CD4-positive, alpha-beta memory T cell (primary cell): ENCODE measurements around the gene SLC17A7. TPM values are rescaled to one million over a fixed set of nuclear protein-coding genes. Genes with fewer than 3 reads are reported as not detected.
A peak's percentile ranks its signal among the peaks of the same experiment; 100 is the strongest.

Experiments used
- CTCF ChIA-PET: fragments of 350-600 bp; sonication (Branson Sonifier 250); formaldehyde crosslinking; loops from one replicate; lab custom pipeline; 2021; ENCODE audit warnings: inconsistent platforms; ENCODE audit not compliant: partially characterized antibody; lab: Charles Lee
- POLR2A ChIA-PET: fragments of 350-600 bp; sonication (Branson Sonifier 250); formaldehyde crosslinking; loops from one replicate; lab custom pipeline; 2021; ENCODE audit not compliant: partially characterized antibody; lab: Charles Lee
- DNase-seq, 5 donors: peaks; one replicate each; pipeline versions ENCODE4 v3.0.0 to v3.0.0-alpha.2; 2020 to 2022; ENCODE audit warnings: mixed read lengths in 1 of 5
- H3K27ac ChIP-seq: one replicate; pipeline ENCODE4 v1.7.0; 2013; ENCODE audit warnings: low read depth, low read length
- H3K27me3 ChIP-seq: 2 replicates; pipeline ENCODE4 v1.7.0; 2013; ENCODE audit warnings: mild to moderate bottlenecking, low read length, moderate library complexity; ENCODE audit not compliant: insufficient read depth
- H3K36me3 ChIP-seq: 2 replicates; pipeline ENCODE4 v1.7.0; 2013; ENCODE audit warnings: mild to moderate bottlenecking, low read length, moderate library complexity; ENCODE audit not compliant: insufficient read depth
- H3K4me1 ChIP-seq: 2 replicates; pipeline ENCODE4 v1.7.0; 2013; ENCODE audit warnings: mild to moderate bottlenecking, low read length, moderate library complexity; ENCODE audit not compliant: insufficient read depth
- H3K4me3 ChIP-seq, 2 donors: one replicate each; pipeline ENCODE4 v1.7.0; 2013; ENCODE audit warnings: low read length in 2 of 2, mild to moderate bottlenecking in 1 of 2
- H3K9me3 ChIP-seq, 2 donors: one replicate each; pipeline ENCODE4 v1.7.0; 2013; ENCODE audit warnings: low read length in 2 of 2, control low read depth in 1 of 2; ENCODE audit not compliant: control insufficient read depth in 1 of 2
- H3K27ac Mint-ChIP-seq, 7 donors: one replicate each; pipeline ENCODE4 v1.8.0; 2020 to 2021; ENCODE audit warnings: mixed read lengths in 7 of 7, mild to moderate bottlenecking in 6 of 7, inconsistent platforms in 3 of 7, moderate library complexity in 3 of 7
- H3K27me3 Mint-ChIP-seq, 2 donors: one replicate each; pipeline ENCODE4 v1.8.0; 2020 to 2021; ENCODE audit warnings: mixed read lengths in 2 of 2
- H3K36me3 Mint-ChIP-seq, 2 donors: one replicate each; pipeline ENCODE4 v1.8.0; 2020 to 2021; ENCODE audit warnings: mixed read lengths in 2 of 2, inconsistent platforms in 1 of 2, mild to moderate bottlenecking in 1 of 2
- H3K4me1 Mint-ChIP-seq, 4 donors: one replicate each; pipeline ENCODE4 v1.8.0; 2020 to 2021; ENCODE audit warnings: mixed read lengths in 4 of 4, mild to moderate bottlenecking in 1 of 4
- H3K4me3 Mint-ChIP-seq, 8 donors: one replicate each; pipeline ENCODE4 v1.8.0; 2020 to 2021; ENCODE audit warnings: mixed read lengths in 8 of 8, mild to moderate bottlenecking in 7 of 8, moderate library complexity in 6 of 8, inconsistent platforms in 3 of 8
- H3K9me3 Mint-ChIP-seq, 8 donors: one replicate each; pipeline ENCODE4 v1.8.0; 2020 to 2021; ENCODE audit warnings: mixed read lengths in 8 of 8, mild to moderate bottlenecking in 5 of 8, inconsistent platforms in 3 of 8, moderate library complexity in 1 of 8
- intact Hi-C: fragments of 100-400 bp; cut with micrococcal nuclease; formaldehyde crosslinking; loops from one replicate; pipeline ENCODE4 v1.15.1; 2023
- polyA plus RNA-seq, 2 donors: library from polyadenylated mRNA; unstranded; fragments of 300-500 nt; fragmentation: Illumina TruSeq; gene quantifications; one replicate each; pipeline ENCODE4 v1.2.3, GENCODE V29; 2021
- total RNA-seq, 2 experiments: library from RNA; stranded (reverse); gene quantifications; one replicate each; pipeline ENCODE4 v1.2.3, GENCODE V29; 2021

The SLC17A7 gene
- total and polyA plus RNA-seq, 4 experiments from 2014 or later, result 0.15 to 0.25 TPM; not detected in 2

GRCh38 chr19:49425922-49426592 lies 15.3 kb downstream of the SLC17A7 start:
- Histone ChIP-seq H3K4me1 (peaks cover 51% of the 10 kb centered on the region), H3K27me3 (peaks cover 70% of the 10 kb centered on the region), H3K36me3 (no peaks in the 10 kb centered on the region), H3K27ac (no peak overlapping the region), H3K9me3 (no peaks in the 10 kb centered on the region), H3K4me3 (no peak overlapping the region)
- H3K4me3 Mint-ChIP-seq, result peak overlapping the region in 4 of 8 donors; percentile 1 to 70 (median 39)
- peak overlapping the region in 2 of 7 donors; percentile 62 to 74 for H3K27ac Mint-ChIP-seq
- peaks cover 41 to 91% (median 63%) of the 10 kb centered on the region in 4 donors for H3K4me1 Mint-ChIP-seq
- ChIA-PET POLR2A (interaction anchor here (0.8 to 1.8 kb wide), 5 partner anchors 13 to 43 kb away, joined by 3 to 6 read pairs (median 4); no protein-coding TSS in a partner anchor), CTCF (interaction anchor here (1.0 to 1.2 kb wide), 2 partner anchors 17 to 18 kb away, joined by 3 read pairs; no protein-coding TSS in a partner anchor)
- peaks cover 0 to 3% (median 0%) of the 10 kb centered on the region in 8 donors for H3K9me3 Mint-ChIP-seq
- peak in 1 of 5 donors; percentile 31 for DNase-seq
- peaks cover 0 to 5% of the 10 kb centered on the region in 2 donors for H3K36me3 Mint-ChIP-seq
- intact Hi-C loops, result no loop called here
- peaks cover 71 to 78% of the 10 kb centered on the region in 2 donors for H3K27me3 Mint-ChIP-seq

GRCh38 chr19:49425178-49425577 lies 16.1 kb downstream of the SLC17A7 start, which contains the start of gene GFY:
TSS of gene GFY (plus strand) at chr19:49425388. CDS start at chr19:49426431, 1,043 bp downstream.
- H3K9me3 Mint-ChIP-seq, result peaks cover 0 to 3% (median 0%) of the 10 kb centered on the region in 8 donors
- DNase-seq, result peak in 1 of 5 donors; percentile 6
- CTCF ChIA-PET, result interaction anchor here (1.0 to 2.2 kb wide), 3 partner anchors 16 to 34 kb away, joined by 3 to 7 read pairs (median 3); no protein-coding TSS in a partner anchor
- H3K4me1 ChIP-seq, result peaks cover 56% of the 10 kb centered on the region
- no peaks in the 10 kb centered on the region for H3K36me3 ChIP-seq
- POLR2A ChIA-PET, result interaction anchor here (0.5 to 2.4 kb wide), 6 partner anchors 12 to 44 kb away, joined by 3 to 10 read pairs (median 4); no protein-coding TSS in a partner anchor
- no peaks in the 10 kb centered on the region for H3K9me3 ChIP-seq
- H3K36me3 Mint-ChIP-seq, result peaks cover 0 to 5% of the 10 kb centered on the region in 2 donors
- intact Hi-C loops, result no loop called here
- peaks cover 70% of the 10 kb centered on the region for H3K27me3 ChIP-seq
- peaks cover 73 to 80% of the 10 kb centered on the region in 2 donors for H3K27me3 Mint-ChIP-seq
- no peak within 1 kb of the TSS for H3K27ac ChIP-seq
- peaks cover 39 to 91% (median 62%) of the 10 kb centered on the region in 4 donors for H3K4me1 Mint-ChIP-seq
- H3K27ac Mint-ChIP-seq, result peak within 1 kb of the TSS in 3 of 7 donors; percentile 52 to 74 (median 62)
- H3K4me3 ChIP-seq, result no peak within 1 kb of the TSS
- H3K4me3 Mint-ChIP-seq, result peak within 1 kb of the TSS in 5 of 8 donors; percentile 52 to 88 (median 77)

- Histone ChIP-seq H3K27me3 (peaks cover 77% of the 10 kb centered on the region), H3K27ac (no peak overlapping the region), H3K4me3 (peak overlapping the region; percentile 8 to 19), H3K36me3 (no peaks in the 10 kb centered on the region), H3K9me3 (no peaks in the 10 kb centered on the region), H3K4me1 (peaks cover 56% of the 10 kb centered on the region)
- Mint-ChIP-seq H3K4me3 (peak overlapping the region; percentile 26 to 88 (median 77)), H3K27me3 (peaks cover 71 to 81% of the 10 kb centered on the region in 2 donors), H3K27ac (peak overlapping the region in 5 of 7 donors; percentile 12 to 57 (median 52)), H3K4me1 (peaks cover 39 to 91% (median 62%) of the 10 kb centered on the region in 4 donors), H3K9me3 (peaks cover 0 to 3% (median 0%) of the 10 kb centered on the region in 8 donors), H3K36me3 (no peaks in the 10 kb centered on the region)
- DNase-seq, result peak; percentile 38 to 58 (median 51)
- ChIA-PET POLR2A (interaction anchor here (0.9 to 2.4 kb wide), 4 partner anchors 12 to 19 kb away, joined by 3 to 10 read pairs (median 3); no protein-coding TSS in a partner anchor), CTCF (interaction anchor here (0.7 to 2.2 kb wide), 2 partner anchors 32 to 46 kb away, joined by 3 to 7 read pairs; no protein-coding TSS in a partner anchor)
- intact Hi-C loops, result no loop called here
Observed at GRCh38 chr19:49423985-49424303, 17.4 kb downstream of the SLC17A7 start.

- peaks cover 0 to 3% (median 0%) of the 10 kb centered on the region in 8 donors for H3K9me3 Mint-ChIP-seq
- H3K36me3 Mint-ChIP-seq, result no peaks in the 10 kb centered on the region
- ChIA-PET POLR2A (interaction anchor here (0.9 to 2.4 kb wide), 6 partner anchors 12 to 26 kb away, joined by 3 to 10 read pairs (median 3); no protein-coding TSS in a partner anchor), CTCF (interaction anchor here (0.7 to 2.2 kb wide), 2 partner anchors 32 to 46 kb away, joined by 3 to 7 read pairs; no protein-coding TSS in a partner anchor)
- Histone ChIP-seq H3K27ac (no peak within 1 kb of the TSS), H3K4me3 (peak within 1 kb of the TSS; percentile 23 to 47), H3K27me3 (peaks cover 71% of the 10 kb centered on the region), H3K36me3 (no peaks in the 10 kb centered on the region), H3K9me3 (no peaks in the 10 kb centered on the region), H3K4me1 (peaks cover 52% of the 10 kb centered on the region)
- peak within 1 kb of the TSS; percentile 75 to 94 (median 85) for H3K4me3 Mint-ChIP-seq
- no peak for DNase-seq
- peaks cover 35 to 84% (median 59%) of the 10 kb centered on the region in 4 donors for H3K4me1 Mint-ChIP-seq
- H3K27me3 Mint-ChIP-seq, result peaks cover 72 to 81% of the 10 kb centered on the region in 2 donors
- peak within 1 kb of the TSS; percentile 48 to 89 (median 76) for H3K27ac Mint-ChIP-seq
- intact Hi-C loops, result no loop called here
Observed at GRCh38 chr19:49423071-49423984, 18.0 kb downstream of the SLC17A7 start, which contains the start of gene PTH2. TSS of gene PTH2 (minus strand) at chr19:49423441. CDS start at chr19:49423339, 102 bp downstream.

GRCh38 chr19:49422407-49423070 lies 18.8 kb downstream of the SLC17A7 start:
- H3K4me3 ChIP-seq, result peak overlapping the region; percentile 23 to 47

GRCh38 chr19:49421878-49422202 lies 19.5 kb downstream of the SLC17A7 start:
- CTCF ChIA-PET, result interaction anchor here (0.7 kb wide), 1 partner anchor 15 kb away, joined by 3 read pairs; no protein-coding TSS in a partner anchor
- H3K36me3 Mint-ChIP-seq, result no peaks in the 10 kb centered on the region
- Histone ChIP-seq H3K27me3 (peaks cover 59% of the 10 kb centered on the region), H3K27ac (no peak overlapping the region), H3K4me1 (peaks cover 44% of the 10 kb centered on the region), H3K9me3 (no peaks in the 10 kb centered on the region), H3K36me3 (no peaks in the 10 kb centered on the region), H3K4me3 (no peak overlapping the region)
- peaks cover 0 to 3% (median 0%) of the 10 kb centered on the region in 8 donors for H3K9me3 Mint-ChIP-seq
- peak overlapping the region in 3 of 7 donors; percentile 64 to 79 (median 67) for H3K27ac Mint-ChIP-seq
- DNase-seq, result no peak
- H3K4me1 Mint-ChIP-seq, result peaks cover 30 to 71% (median 48%) of the 10 kb centered on the region in 4 donors
- peaks cover 66 to 69% of the 10 kb centered on the region in 2 donors for H3K27me3 Mint-ChIP-seq
- peak overlapping the region in 7 of 8 donors; percentile 49 to 87 (median 57) for H3K4me3 Mint-ChIP-seq
- POLR2A ChIA-PET, result interaction anchor here (1.2 to 2.9 kb wide), 5 partner anchors 10 to 88 kb away, joined by 3 to 17 read pairs (median 7); no protein-coding TSS in a partner anchor
- intact Hi-C loops, result loop anchor here (1.0 kb wide), 1 partner anchor 21 kb away; no protein-coding TSS in a partner anchor

More at GRCh38 chr19:49422407-49423070, 18.8 kb downstream of the SLC17A7 start:
- ChIA-PET POLR2A (interaction anchor here (0.9 to 2.9 kb wide), 4 partner anchors 13 to 89 kb away, joined by 3 to 17 read pairs (median 5); no protein-coding TSS in a partner anchor), CTCF (interaction anchor here (0.7 kb wide), 1 partner anchor 14 kb away, joined by 3 read pairs; no protein-coding TSS in a partner anchor)
- DNase-seq, result peak; percentile 48 to 56 (median 54)
- intact Hi-C loops, result no loop called here
- peak overlapping the region; percentile 12 to 89 (median 76) for H3K27ac Mint-ChIP-seq
- H3K4me1 Mint-ChIP-seq, result peaks cover 32 to 77% (median 53%) of the 10 kb centered on the region in 4 donors
- Histone ChIP-seq H3K4me1 (peaks cover 44% of the 10 kb centered on the region), H3K36me3 (no peaks in the 10 kb centered on the region), H3K27me3 (peaks cover 64% of the 10 kb centered on the region), H3K27ac (no peak overlapping the region), H3K9me3 (no peaks in the 10 kb centered on the region)
- peaks cover 0 to 3% (median 0%) of the 10 kb centered on the region in 8 donors for H3K9me3 Mint-ChIP-seq
- no peaks in the 10 kb centered on the region for H3K36me3 Mint-ChIP-seq
- peaks cover 69 to 75% of the 10 kb centered on the region in 2 donors for H3K27me3 Mint-ChIP-seq
- H3K4me3 Mint-ChIP-seq, result peak overlapping the region; percentile 75 to 94 (median 85)
